K562 (cell line): Measurements from ENCODE around the gene LY6G6C. TPM values are rescaled to one million over a fixed set of nuclear protein-coding genes. Genes with fewer than 3 reads are reported as not detected.

Experiments
- ARHGAP35 ChIP-seq: fragments of 450-650 bp; IDR thresholded peaks from 2 replicates; pipeline ENCODE4 v1.6.1; 2018; ENCODE audit not compliant: partially characterized antibody
- ARID3A ChIP-seq: IDR thresholded peaks from 2 replicates; pipeline ENCODE4 v1.6.1; 2012; ENCODE audit warnings: low read depth, low read length, improper control_type of control experiment, borderline replicate concordance
- CREB3 ChIP-seq: fragments of 450-650 bp; conservative IDR thresholded peaks from 2 replicates; pipeline ENCODE4 v1.6.1; 2016; ENCODE audit warnings: missing genetic modification characterization, low read depth, mild to moderate bottlenecking, missing compliant biosample characterization, moderate library complexity
- FOSL1 ChIP-seq: fragments of 200-800 bp; sonication (Bioruptor generic); conservative IDR thresholded peaks from 2 replicates; pipeline ENCODE4 v1.6.1; 2016; ENCODE audit warnings: missing genetic modification characterization, missing compliant biosample characterization
- GATAD2B ChIP-seq: fragments of 450-650 bp; IDR thresholded peaks from 2 replicates; pipeline ENCODE4 v1.6.1; 2017; ENCODE audit warnings: mild to moderate bottlenecking, borderline replicate concordance
- HBP1 ChIP-seq: fragments of 450-650 bp; formaldehyde crosslinking; IDR thresholded peaks from 2 replicates; pipeline ENCODE4 v1.4.0; 2022; ENCODE audit warnings: missing genetic modification characterization
- HMGXB4 ChIP-seq: sonication (generic); formaldehyde crosslinking; IDR thresholded peaks from 2 replicates; pipeline ENCODE4 v1.8.1; 2023; ENCODE audit warnings: mild to moderate bottlenecking, missing genetic modification reagents
- IFI16 ChIP-seq: fragments of 250-450 bp; sonication (Bioruptor Pico); IDR thresholded peaks from 2 replicates; pipeline ENCODE4 v2.1.2; 2022; ENCODE audit warnings: mild to moderate bottlenecking, inconsistent platforms
- KAT7 ChIP-seq: sonication (generic); formaldehyde crosslinking; IDR thresholded peaks from 2 replicates; pipeline ENCODE4 v1.8.0; 2022; ENCODE audit warnings: missing genetic modification reagents, mild to moderate bottlenecking, borderline replicate concordance
- KLF6 ChIP-seq: fragments of 250-450 bp; sonication (Bioruptor Pico); IDR thresholded peaks from 2 replicates; pipeline ENCODE4 v1.4.0; 2020; ENCODE audit warnings: mild to moderate bottlenecking, moderate library complexity, borderline replicate concordance
- MBD2 ChIP-seq: sonication (generic); IDR thresholded peaks from 2 replicates; pipeline ENCODE4 v1.6.1; 2016; ENCODE audit warnings: low read depth, borderline replicate concordance
- NFIC ChIP-seq: fragments of 450-650 bp; IDR thresholded peaks from 2 replicates; pipeline ENCODE4 v1.6.1; 2017; ENCODE audit warnings: mild to moderate bottlenecking, inconsistent platforms
- NRF1 ChIP-seq, 2 experiments: fragments of 450-650 bp; IDR thresholded peaks in 1 of 2; conservative IDR thresholded peaks in 1 of 2; 2 replicates each; pipeline ENCODE4 v1.6.1; 2014; ENCODE audit warnings: mild to moderate bottlenecking in 2 of 2
- SNIP1 ChIP-seq: fragments of 450-650 bp; IDR thresholded peaks from 2 replicates; pipeline ENCODE4 v1.7.1; 2017; ENCODE audit warnings: low read depth, mild to moderate bottlenecking
- SREBF1 ChIP-seq: fragments of 150-350 bp; IDR thresholded peaks from 2 replicates; pipeline ENCODE4 v1.6.1; 2014; ENCODE audit warnings: antibody characterized with exemption, low read depth, low read length, borderline replicate concordance
- STAT5B ChIP-seq: fragments of 250-450 bp; sonication (Bioruptor Pico); IDR thresholded peaks from 2 replicates; pipeline ENCODE4 v1.8.0; 2021; ENCODE audit warnings: mild to moderate bottlenecking, inconsistent platforms
- ZFP36 ChIP-seq: fragments of 150-350 bp; IDR thresholded peaks from 2 replicates; pipeline ENCODE4 v1.6.1; 2018; ENCODE audit warnings: low read length, low read depth; ENCODE audit not compliant: partially characterized antibody
- ZNF12 ChIP-seq: sonication (generic); formaldehyde crosslinking; IDR thresholded peaks from 2 replicates; pipeline ENCODE4 v1.4.0; 2020; ENCODE audit warnings: mild to moderate bottlenecking, missing genetic modification reagents
- ZNF3 ChIP-seq: fragments of 250-450 bp; sonication (Bioruptor Pico); IDR thresholded peaks from 2 replicates; pipeline ENCODE4 v1.5.0; 2021; ENCODE audit warnings: mild to moderate bottlenecking, moderate library complexity
- ZNF431 ChIP-seq: sonication (generic); formaldehyde crosslinking; IDR thresholded peaks from 2 replicates; pipeline ENCODE4 v1.8.0; 2022; ENCODE audit warnings: mild to moderate bottlenecking, missing genetic modification reagents
- polyA plus RNA-seq, 8 experiments: library from polyadenylated mRNA; depleted of rRNA in 4 of 8; stranded (reverse) in 5 of 8; unstranded in 3 of 8; fragments of >200 nt; fragmentation: Nextera tagmentation in 2 of 8; fragmentation: Illumina TruSeq in 1 of 8; extraction: Ambion mirVana in 2 of 8; extraction: Trizol in 1 of 8; gene quantifications; 2 replicates each; pipeline versions ENCODE4 v1.2.1 to v1.2.3, GENCODE V29; 2011 to 2014; ENCODE audit warnings: inconsistent platforms in 1 of 8, missing spikeins in 1 of 8
- total RNA-seq, 7 experiments: library from RNA; depleted of rRNA in 6 of 7; stranded (reverse); fragments of >200 nt in 6 of 7; fragmentation: Illumina TruSeq in 2 of 7; extraction: Trizol in 2 of 7; gene quantifications; 2 replicates each; pipeline versions ENCODE4 v1.2.1 to v1.2.3, GENCODE V29; 2011 to 2021; ENCODE audit warnings: low replicate concordance in 1 of 7

LY6G6C gene
- total and polyA plus RNA-seq, 9 of the 15 experiments (the other 6 are each of a cell fraction or from before 2014, with no cell fraction given): 0.06 to 0.20 TPM; not detected in 7

GRCh38 chr6:31769684-31770371 is 48.3 kb upstream of the LY6G6C start (continued):
- TF ChIP-seq CREB3 (no peak), ZNF3 (CRISPR knock-in tag) (no peak), HBP1 (CRISPR knock-in tag) (peak; percentile 70; the same call in 1 of the 2 replicates), MBD2 (no peak), NFIC (peak; percentile 53; the same call in 1 of the 2 replicates), FOSL1 (peak; percentile 47; the same call in 1 of the 2 replicates), HMGXB4 (CRISPR knock-in tag) (peak; percentile 78), ZNF431 (CRISPR knock-in tag) (no peak), GATAD2B (no peak), ARID3A (no peak), SREBF1 (0 out of 2 replicates have a peak, but pooled peaks have one; percentile 80), IFI16 (CRISPR knock-in tag) (no peak), STAT5B (no peak), ARHGAP35 (no peak), KAT7 (CRISPR knock-in tag) (no peak; the same call in 1 of the 2 replicates), ZNF12 (CRISPR knock-in tag) (no peak), KLF6 (CRISPR knock-in tag) (peak; percentile 77; the same call in 1 of the 2 replicates), NRF1 (conservative IDR thresholded peaks at IDR 0.05 in 1 of 2, IDR thresholded peaks at IDR 0.05 in 1 of 2) (peak; percentile 9 to 16; a peak in 1 of 4 replicates), SNIP1 (no peak), ZFP36 (peak; percentile 55)
